GM04503 (cell line): ENCODE results near the gene ANKRD30A.
"Not testable (repeated sequence)": the region's sequence is repeated elsewhere in the genome, so short reads cannot be mapped to it uniquely, and the experiment has no call there.

Experiments used
- DNase-seq: peaks from one replicate; pipeline ENCODE4 v3.0.0-alpha.2; 2012; ENCODE audit warnings: low read depth

Gene ANKRD30A, protein sequence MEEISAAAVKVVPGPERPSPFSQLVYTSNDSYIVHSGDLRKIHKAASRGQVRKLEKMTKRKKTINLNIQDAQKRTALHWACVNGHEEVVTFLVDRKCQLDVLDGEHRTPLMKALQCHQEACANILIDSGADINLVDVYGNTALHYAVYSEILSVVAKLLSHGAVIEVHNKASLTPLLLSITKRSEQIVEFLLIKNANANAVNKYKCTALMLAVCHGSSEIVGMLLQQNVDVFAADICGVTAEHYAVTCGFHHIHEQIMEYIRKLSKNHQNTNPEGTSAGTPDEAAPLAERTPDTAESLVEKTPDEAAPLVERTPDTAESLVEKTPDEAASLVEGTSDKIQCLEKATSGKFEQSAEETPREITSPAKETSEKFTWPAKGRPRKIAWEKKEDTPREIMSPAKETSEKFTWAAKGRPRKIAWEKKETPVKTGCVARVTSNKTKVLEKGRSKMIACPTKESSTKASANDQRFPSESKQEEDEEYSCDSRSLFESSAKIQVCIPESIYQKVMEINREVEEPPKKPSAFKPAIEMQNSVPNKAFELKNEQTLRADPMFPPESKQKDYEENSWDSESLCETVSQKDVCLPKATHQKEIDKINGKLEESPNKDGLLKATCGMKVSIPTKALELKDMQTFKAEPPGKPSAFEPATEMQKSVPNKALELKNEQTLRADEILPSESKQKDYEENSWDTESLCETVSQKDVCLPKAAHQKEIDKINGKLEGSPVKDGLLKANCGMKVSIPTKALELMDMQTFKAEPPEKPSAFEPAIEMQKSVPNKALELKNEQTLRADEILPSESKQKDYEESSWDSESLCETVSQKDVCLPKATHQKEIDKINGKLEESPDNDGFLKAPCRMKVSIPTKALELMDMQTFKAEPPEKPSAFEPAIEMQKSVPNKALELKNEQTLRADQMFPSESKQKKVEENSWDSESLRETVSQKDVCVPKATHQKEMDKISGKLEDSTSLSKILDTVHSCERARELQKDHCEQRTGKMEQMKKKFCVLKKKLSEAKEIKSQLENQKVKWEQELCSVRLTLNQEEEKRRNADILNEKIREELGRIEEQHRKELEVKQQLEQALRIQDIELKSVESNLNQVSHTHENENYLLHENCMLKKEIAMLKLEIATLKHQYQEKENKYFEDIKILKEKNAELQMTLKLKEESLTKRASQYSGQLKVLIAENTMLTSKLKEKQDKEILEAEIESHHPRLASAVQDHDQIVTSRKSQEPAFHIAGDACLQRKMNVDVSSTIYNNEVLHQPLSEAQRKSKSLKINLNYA (N-terminal part only)

DNA sequence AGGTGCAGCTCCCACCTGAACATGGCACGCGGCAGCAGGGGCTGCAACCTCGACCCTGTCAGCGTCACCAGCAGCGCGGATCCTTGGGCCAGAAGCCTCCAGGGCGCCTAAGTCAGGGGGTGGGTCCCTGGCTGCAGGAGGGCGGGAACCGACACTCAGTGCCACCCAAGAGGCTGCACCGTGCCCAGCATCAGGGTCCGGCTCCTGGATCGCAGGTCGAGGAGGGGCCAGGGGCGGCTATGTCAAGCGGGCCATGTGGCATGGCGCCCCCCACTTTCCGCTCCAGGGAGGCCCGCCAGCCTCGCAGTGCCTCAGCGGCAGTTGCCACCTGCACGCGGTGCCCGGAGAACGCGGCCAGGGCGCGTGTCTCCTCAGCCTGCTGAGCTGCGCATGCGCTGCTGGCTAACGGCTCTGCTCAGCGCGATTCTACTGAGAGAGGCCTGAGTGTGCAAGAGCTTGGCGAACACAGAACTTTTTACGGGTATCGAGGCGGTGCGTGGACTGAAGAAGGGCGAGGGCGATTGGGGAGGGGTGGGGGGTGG is at the start of gene ANKRD30A:
ANKRD30A (plus strand) TSS at position 408 of the 542 bp plus-strand sequence. CDS start 190 bp downstream, outside the sequence.
- no peak for DNase-seq

DNA sequence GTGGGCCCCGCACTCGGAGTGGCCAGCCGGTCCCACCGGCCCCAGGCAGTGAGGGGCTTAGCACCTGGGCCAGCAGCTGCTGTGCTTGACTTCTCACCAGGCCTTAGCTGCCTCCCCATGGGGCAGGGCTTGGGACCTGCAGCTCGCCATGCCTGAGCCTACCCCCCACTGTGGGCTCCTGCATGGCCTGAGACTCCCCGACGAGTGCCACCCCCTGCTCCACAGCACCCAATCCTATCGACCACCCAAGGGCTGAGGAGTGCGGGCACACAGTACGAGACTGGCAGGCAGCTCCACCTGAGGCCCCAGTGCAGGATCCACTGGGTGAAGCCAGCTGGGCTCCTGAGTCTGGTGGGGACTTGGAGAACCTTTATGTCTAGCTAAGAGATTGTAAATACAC is 49.3 kb upstream of the ANKRD30A start:
- not testable (repeated sequence) for DNase-seq

DNA sequence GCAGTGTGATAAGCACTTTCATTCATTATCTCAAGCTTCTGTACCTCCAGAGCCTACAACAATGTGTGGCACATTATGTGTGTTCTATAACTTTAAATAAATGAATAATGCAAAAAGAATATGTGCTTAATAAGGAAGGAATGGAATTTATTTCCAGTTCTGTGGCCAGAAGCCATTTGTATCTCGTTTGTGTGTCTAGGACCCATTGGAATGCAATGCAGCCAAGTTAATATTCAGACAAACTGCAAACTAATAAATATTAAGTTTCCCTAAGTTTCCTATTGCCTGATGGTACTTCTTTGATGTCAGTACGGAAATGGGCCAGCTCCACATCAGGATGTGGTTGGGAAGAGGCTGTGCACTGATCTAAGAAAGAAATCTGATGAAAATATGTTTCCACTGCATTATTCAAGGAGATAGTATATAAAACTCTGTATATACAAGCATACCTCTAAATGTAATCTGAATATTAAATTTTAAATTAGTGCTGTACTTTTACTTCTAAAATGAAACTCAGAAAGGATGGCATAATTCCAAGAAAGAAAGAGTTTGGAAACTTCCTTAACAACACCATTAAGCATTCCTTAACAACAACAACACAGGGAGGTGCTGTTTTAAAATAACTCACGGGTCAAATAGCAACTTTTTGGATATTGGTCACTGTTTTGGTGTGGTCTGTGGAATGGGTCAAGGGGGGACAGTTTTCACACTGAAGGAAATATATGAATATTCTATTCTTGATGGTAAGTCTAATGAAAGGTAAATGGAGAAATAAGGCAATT is 29.4 kb upstream of the ANKRD30A start:
- DNase-seq: no peak

DNA sequence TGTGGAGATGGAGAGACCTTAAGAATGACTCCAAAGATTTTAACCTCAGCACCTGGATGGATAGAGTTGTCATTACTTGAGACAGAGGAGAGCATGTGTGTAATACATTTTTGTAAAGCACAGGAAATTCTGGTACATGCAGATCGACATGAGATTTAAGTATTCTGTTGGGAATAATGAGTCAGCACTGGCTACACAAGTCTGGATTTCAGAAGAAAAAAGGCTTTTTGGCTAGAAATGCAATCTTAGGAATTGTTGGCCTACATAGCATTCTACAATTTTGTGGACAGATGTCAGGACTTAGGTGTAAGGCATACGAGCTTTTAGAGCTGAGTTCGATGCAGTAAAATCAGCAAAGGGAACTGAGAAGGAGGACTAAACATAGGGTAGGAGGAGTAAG is 24.1 kb upstream of the ANKRD30A start:
- DNase-seq: no peak

DNA sequence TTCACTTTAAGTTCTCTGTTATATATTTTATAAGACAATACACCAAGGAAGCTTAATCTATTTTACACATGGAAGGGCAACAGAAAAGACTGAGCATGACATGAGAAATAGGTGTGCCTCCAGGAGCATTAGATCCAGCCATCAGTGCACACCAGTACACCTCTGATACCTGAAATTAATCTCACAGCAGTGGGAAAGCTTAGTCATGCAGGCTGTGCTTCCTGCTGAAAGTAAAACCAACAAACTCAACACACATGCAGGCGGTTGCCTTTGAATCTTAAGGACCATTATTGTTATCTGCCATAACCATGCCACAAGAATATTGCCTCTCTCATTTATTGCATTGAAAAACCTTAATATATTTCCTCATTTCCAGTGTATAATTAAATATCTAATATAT is 16.4 kb upstream of the ANKRD30A start:
- DNase-seq: no peak

- DNase-seq: no peak
Measured at GRCh38 chr10:37124532-37124931, 866 bp upstream of the ANKRD30A start.

DNA sequence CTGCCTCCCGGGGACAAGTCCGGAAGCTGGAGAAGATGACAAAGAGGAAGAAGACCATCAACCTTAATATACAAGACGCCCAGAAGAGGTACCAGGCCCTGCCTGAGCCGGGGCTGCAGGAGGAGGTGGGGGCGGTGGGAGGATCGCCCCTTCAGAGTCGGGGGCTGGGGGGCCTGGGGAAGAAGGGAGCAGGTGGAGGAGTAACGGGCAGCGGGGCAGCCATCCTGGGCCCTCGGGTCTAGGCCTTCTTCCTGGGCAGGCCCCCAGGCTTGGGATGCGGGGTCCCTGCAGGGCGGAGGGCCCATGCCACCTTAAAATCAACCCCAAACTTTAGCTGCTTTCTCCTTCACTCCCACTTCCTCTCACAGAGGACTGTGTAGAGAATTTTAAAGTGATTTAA is 523 bp downstream of the ANKRD30A start:
- DNase-seq: no peak

- DNase-seq: no peak
Measured at GRCh38 chr10:37146443-37146842, 21.0 kb downstream of the ANKRD30A start.

- not testable (repeated sequence) for DNase-seq
Measured at GRCh38 chr10:37162430-37162829, 37.0 kb downstream of the ANKRD30A start.

GRCh38 chr10:37171945-37172344 is 46.5 kb downstream of the ANKRD30A start:
- DNase-seq: not testable (repeated sequence)

- DNase-seq: not testable (repeated sequence)
Measured at GRCh38 chr10:37178296-37178695, 52.9 kb downstream of the ANKRD30A start.

- not testable (repeated sequence) for DNase-seq
Measured at GRCh38 chr10:37182719-37183118, 57.3 kb downstream of the ANKRD30A start.

DNA sequence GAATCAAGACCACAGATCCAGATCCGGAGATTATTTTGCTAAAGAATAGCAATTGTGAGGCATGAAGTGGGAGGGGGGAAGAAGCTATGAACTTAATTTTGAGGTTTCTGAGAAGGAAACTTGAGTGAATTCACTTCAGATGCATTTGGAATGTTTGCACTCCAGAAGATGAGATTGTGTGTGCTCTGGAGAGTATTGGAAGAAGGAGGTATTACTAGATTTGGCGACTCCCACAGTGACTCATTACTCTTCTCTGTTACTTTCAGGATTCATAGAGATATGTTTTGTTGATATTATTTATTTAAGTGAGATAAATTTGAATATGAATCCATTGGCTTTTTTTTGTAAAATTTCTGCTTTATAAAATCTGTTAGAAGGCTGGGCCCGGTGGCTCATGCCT is 80.7 kb downstream of the ANKRD30A start:
- DNase-seq: no peak

DNA sequence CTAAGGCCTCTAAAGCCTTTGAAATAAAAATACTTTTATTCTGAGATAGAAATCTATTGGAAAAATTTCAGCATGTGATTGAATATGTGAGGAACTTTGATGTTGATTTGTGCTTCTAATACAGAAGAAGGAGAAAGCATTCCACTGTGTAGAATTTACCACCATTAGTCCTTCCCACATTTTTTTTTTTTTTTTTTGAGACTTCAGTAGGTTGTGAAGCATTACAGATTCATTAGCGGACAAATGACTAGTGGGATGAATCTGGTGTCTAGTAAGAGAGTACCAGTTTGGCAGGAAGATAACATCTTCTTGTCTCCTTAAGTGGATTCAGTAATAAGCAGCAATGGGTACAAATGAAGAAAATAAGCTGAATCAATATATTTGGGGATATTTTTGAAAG is 95.5 kb downstream of the ANKRD30A start:
- no peak for DNase-seq

GRCh38 chr10:37222046-37222445 is 96.6 kb downstream of the ANKRD30A start:
- no peak for DNase-seq

DNA sequence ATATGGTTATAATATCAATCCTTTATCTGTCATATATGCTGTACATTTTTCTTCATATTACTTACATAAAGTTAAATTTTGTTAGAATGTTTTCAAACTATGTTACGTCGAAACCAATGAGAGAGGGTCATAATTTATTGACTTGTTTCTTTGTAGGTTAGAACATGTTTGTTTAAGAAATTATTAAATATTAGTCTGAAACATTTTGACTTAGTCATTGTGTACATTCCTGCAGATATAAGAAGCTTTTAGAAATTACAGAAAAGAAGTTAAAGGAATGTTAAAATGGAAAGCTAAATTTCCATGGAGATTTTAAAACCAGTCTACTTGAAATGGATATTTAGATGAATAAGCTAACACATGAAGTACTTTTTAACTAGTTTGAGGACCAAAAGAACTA is 99.8 kb downstream of the ANKRD30A start:
- no peak for DNase-seq

DNA sequence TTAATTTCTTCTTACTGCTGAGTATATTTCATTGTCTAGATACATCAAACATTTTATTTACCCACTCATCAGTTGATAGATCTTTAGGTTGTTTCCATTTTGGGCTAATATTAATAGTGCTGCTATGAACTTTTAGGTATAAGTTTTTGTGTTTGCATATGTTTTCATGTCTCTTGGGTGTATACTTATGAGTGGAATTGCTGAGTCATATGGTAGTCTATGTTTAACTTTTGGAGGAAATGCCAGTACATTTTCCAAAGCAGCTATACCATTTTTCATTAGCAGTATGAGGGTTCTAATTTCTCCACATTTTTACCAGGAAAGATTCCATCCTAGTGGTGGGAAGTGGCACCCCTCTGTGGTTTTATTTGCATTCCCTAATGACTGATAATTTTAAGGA is 101.1 kb downstream of the ANKRD30A start:
- no peak for DNase-seq

- DNase-seq: no peak
Measured at GRCh38 chr10:37234692-37235091, 109.3 kb downstream of the ANKRD30A start.

DNA sequence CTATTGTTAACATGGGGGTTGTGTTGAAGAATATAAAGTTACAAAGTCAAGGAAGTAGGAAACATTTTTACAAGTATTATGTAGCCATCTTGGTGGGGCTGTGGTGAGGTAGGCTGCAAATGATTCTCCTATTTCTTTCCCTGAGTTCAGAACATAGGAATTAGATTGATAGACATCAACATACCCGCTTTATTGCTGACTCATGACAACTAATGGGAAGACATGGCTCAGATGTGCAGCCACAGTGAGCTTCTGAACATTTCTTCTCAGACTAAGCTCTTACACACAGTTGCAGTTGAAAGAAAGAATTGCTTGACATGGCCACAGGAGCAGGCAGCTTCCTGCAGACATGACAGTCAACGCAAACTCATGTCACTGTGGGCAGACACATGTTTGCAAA is 110.7 kb downstream of the ANKRD30A start:
- no peak for DNase-seq

DNA sequence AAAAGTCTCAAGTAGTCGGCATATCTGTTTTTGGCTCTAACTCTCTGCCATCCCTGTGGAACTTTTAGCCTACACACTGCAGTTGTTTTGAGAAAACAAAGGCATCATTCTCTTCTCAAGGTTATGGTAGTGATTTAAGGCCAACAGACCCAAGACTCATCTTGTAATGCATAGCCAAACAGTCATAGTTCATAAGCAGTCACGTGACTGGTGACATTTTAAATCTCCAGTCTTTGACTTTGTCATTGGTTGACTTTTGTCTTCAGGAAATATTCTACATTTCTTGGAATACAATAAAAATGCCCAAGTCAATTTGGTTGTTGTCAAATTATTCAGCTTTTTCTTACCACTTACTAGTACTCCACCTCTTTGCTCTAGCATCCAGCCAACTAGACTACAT is 114.8 kb downstream of the ANKRD30A start:
- no peak for DNase-seq

DNA sequence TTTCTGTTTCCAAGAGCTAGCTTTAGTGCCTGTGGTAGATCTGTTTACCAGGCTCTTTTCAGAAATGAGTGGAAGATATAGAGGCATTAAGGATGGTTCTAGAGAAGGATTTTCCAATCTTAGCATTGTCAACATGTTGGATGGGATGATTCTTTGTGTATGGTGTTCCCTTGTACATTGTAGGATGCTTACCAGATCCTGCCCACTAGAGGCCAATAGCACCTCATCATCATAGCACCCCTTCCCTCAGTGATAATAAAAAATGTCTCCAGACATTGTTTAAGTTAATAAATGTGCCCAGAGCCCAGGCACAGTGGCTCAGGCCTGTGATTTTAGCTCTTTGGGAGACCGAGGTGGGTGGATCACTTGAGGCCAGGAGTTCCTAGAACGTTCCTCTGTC is 121.2 kb downstream of the ANKRD30A start:
- DNase-seq: no peak
